Vagina (tissue), 2 donors: Measurements from ENCODE around the gene RASA3. TPM values are rescaled to one million over a fixed set of nuclear protein-coding genes. Genes with fewer than 3 reads are reported as not detected.

Experiments used
- DNase-seq, 2 donors: peaks; one replicate each; pipeline ENCODE4 v3.0.0-alpha.2; 2017; ENCODE audit errors: extremely low spot score in 2 of 2
- H3K27ac ChIP-seq: fragments of 200-600 bp; sonication (generic); one replicate; pipeline ENCODE4 v1.5.1; 2019
- H3K27me3 ChIP-seq: fragments of 200-600 bp; sonication (generic); one replicate; pipeline ENCODE4 v1.5.1; 2019
- H3K36me3 ChIP-seq, 2 donors: fragments of 200-600 bp; sonication (generic); one replicate each; pipeline ENCODE4 v1.5.1; 2017 to 2019
- H3K4me1 ChIP-seq: fragments of 200-600 bp; sonication (generic); one replicate; pipeline ENCODE4 v1.5.1; 2019
- H3K4me3 ChIP-seq, 2 donors: fragments of 200-600 bp; sonication (generic); 1 replicate in 1 of 2; 2 replicates in 1 of 2; pipeline ENCODE4 v1.5.1; 2016 to 2019
- H3K9me3 ChIP-seq: fragments of 200-600 bp; sonication (generic); one replicate; pipeline ENCODE4 v1.5.1; 2019
- POLR2A ChIP-seq, 2 donors: fragments of 450-650 bp; IDR thresholded peaks; one replicate each; pipeline ENCODE4 v1.6.1; 2017; ENCODE audit warnings: antibody characterized with exemption in 2 of 2, mild to moderate bottlenecking in 2 of 2, moderate library complexity in 2 of 2
- POLR2AphosphoS5 ChIP-seq, 2 donors: sonication (generic); formaldehyde crosslinking; IDR thresholded peaks; one replicate each; pipeline ENCODE4 v1.9.0; 2017; ENCODE audit warnings: antibody characterized with exemption in 2 of 2, mild to moderate bottlenecking in 2 of 2, low read depth in 1 of 2; ENCODE audit not compliant: insufficient read depth in 1 of 2
- intact Hi-C: fragments of 100-400 bp; cut with DNase I; formaldehyde crosslinking; loops from one replicate; pipeline ENCODE4 v1.15.1; 2023
- total RNA-seq: library from RNA; depleted of rRNA; stranded (reverse); fragments of >200 nt; gene quantifications from one replicate; pipeline ENCODE4 v1.2.3, GENCODE V29; 2016
- TF ChIP-seq, protein P1 (sequence below), 3 experiments: fragments of 450-650 bp in 2 of 3; fragments of 200-600 bp in 1 of 3; sonication (generic) in 1 of 3; IDR thresholded peaks; one replicate each; pipeline ENCODE4 v1.5.1; 2017 to 2019; ENCODE audit warnings: antibody characterized with exemption in 3 of 3, mild to moderate bottlenecking in 2 of 3, moderate library complexity in 2 of 3

RASA3 gene
- total RNA-seq, 1 donor from 2014 or later, result 19.6 TPM

DNA sequence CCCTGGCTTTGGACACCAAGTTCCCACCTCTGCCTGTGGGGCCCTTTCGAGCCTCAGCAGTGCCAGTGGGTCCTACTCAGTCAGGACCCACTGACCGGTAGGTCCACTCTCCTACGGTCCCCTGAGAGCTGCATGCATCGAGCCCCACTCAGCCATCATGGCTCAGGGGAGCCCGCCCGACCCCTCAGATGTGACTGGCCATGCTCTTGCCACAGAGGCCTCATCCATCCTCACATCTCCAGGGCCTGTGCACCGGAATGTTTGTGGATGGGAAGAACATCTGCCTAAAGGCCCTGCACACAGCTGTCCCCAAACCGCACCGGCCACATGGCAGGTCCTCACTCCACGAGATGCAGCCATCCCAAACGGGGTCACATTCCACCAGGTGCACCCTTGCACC, 105.9 kb downstream of the RASA3 start:
- Histone ChIP-seq H3K27me3 (no peaks in the 10 kb centered on the region), H3K36me3 (peaks cover 0 to 5% of the 10 kb centered on the region in 2 donors), H3K9me3 (no peaks in the 10 kb centered on the region), H3K4me3 (no peak overlapping the region), H3K4me1 (peaks cover 28% of the 10 kb centered on the region), H3K27ac (peak overlapping the region; percentile 72)
- intact Hi-C loops, result no loop called here
- TF ChIP-seq POLR2A (IDR thresholded peaks at IDR 0.05) (no peak), POLR2AphosphoS5 (IDR thresholded peaks at IDR 0.05; ENCODE audit: insufficient read depth in 1 of 2, low read depth in 1 of 2) (no peak)
- TF ChIP-seq, protein P1, sequence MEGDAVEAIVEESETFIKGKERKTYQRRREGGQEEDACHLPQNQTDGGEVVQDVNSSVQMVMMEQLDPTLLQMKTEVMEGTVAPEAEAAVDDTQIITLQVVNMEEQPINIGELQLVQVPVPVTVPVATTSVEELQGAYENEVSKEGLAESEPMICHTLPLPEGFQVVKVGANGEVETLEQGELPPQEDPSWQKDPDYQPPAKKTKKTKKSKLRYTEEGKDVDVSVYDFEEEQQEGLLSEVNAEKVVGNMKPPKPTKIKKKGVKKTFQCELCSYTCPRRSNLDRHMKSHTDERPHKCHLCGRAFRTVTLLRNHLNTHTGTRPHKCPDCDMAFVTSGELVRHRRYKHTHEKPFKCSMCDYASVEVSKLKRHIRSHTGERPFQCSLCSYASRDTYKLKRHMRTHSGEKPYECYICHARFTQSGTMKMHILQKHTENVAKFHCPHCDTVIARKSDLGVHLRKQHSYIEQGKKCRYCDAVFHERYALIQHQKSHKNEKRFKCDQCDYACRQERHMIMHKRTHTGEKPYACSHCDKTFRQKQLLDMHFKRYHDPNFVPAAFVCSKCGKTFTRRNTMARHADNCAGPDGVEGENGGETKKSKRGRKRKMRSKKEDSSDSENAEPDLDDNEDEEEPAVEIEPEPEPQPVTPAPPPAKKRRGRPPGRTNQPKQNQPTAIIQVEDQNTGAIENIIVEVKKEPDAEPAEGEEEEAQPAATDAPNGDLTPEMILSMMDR (IDR thresholded peaks at IDR 0.05), result no peak
- DNase-seq, result no peak

- Histone ChIP-seq H3K4me3 (no peak overlapping the region), H3K27me3 (no peaks in the 10 kb centered on the region), H3K27ac (peak overlapping the region; percentile 72), H3K9me3 (no peaks in the 10 kb centered on the region), H3K4me1 (peaks cover 22% of the 10 kb centered on the region), H3K36me3 (peaks cover 0 to 10% of the 10 kb centered on the region in 2 donors)
- intact Hi-C loops, result no loop called here
- TF ChIP-seq POLR2AphosphoS5 (IDR thresholded peaks at IDR 0.05; ENCODE audit: insufficient read depth in 1 of 2, low read depth in 1 of 2), result peak in 1 of 2 donors; percentile 76
- TF ChIP-seq, protein P1 (IDR thresholded peaks at IDR 0.05), result no peak
- no peak for DNase-seq
Measured at GRCh38 chr13:114025714-114026431, 106.5 kb downstream of the RASA3 start.

DNA sequence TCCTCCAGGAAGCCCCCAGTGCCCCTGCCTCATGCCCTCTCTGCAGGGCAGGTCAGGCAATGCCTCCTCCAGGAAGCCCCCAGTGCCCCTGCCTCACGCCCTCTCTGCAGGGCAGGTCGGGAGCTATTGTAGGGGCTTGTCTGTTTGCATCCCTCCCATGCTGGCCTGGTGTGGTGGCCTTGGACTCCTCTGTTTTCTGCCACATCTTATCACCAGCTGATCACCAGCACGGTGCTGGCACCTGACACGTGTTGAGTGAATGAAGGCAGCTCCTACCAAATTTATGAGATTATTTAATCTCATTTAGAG, 107.1 kb downstream of the RASA3 start:
- H3K4me3 ChIP-seq, result no peak overlapping the region
- DNase-seq, result no peak
- peak overlapping the region; percentile 72 for H3K27ac ChIP-seq
- H3K27me3 ChIP-seq, result no peaks in the 10 kb centered on the region
- H3K9me3 ChIP-seq, result no peaks in the 10 kb centered on the region
- peaks cover 0 to 15% of the 10 kb centered on the region in 2 donors for H3K36me3 ChIP-seq
- H3K4me1 ChIP-seq, result peaks cover 21% of the 10 kb centered on the region
- intact Hi-C loops, result no loop called here
- no peak for TF ChIP-seq POLR2A (IDR thresholded peaks at IDR 0.05)
- no peak for TF ChIP-seq POLR2AphosphoS5 (IDR thresholded peaks at IDR 0.05; ENCODE audit: insufficient read depth in 1 of 2, low read depth in 1 of 2)
- TF ChIP-seq, protein P1 (IDR thresholded peaks at IDR 0.05), result no peak

DNA sequence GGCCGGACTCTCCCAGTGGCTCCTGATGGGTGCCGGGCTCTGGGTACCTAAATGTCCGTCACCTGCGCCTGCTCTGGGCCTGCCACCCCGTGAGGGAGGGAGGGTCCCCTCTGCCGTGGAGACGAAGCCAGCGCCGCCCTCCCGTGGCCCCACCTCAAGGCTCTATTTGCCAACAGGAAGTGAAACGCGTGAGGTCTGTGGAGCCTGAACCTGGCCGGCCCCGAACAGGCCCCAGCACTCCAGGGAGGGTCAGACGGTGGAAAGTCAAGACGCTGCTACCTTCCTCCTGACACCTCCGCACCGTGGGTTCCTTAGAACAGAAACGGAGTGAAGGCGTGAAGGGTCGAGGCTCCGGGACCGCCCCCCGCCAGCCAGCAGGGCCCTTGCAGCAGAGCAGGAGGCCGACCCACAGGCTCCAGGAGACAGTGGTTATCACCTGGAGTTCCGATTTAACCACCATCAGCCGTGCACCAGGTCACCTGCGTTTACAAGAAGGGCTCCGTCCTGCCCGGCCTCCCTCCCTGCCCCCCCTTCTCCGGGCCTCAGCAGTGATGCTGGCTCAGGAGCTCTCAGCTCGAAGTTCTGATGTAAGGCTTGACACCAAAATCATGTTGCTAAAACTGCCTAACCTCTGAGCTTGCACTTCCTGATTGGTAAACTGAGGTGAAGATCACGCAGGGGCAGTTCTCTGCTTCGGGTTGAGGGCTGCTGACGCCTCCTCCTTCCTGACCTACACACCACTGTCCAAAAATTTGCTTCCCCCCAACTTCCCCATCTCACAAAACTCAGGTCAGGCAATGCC, 107.6 kb downstream of the RASA3 start:
- H3K27ac ChIP-seq, result peak overlapping the region; percentile 72
- H3K36me3 ChIP-seq, result peaks cover 0 to 16% of the 10 kb centered on the region in 2 donors
- no peaks in the 10 kb centered on the region for H3K27me3 ChIP-seq
- no peak overlapping the region for H3K4me3 ChIP-seq
- peaks cover 21% of the 10 kb centered on the region for H3K4me1 ChIP-seq
- no peak for TF ChIP-seq POLR2AphosphoS5 (IDR thresholded peaks at IDR 0.05; ENCODE audit: insufficient read depth in 1 of 2, low read depth in 1 of 2)
- no peak for TF ChIP-seq POLR2A (IDR thresholded peaks at IDR 0.05)
- TF ChIP-seq, protein P1 (IDR thresholded peaks at IDR 0.05), result no peak
- intact Hi-C loops, result no loop called here
- no peaks in the 10 kb centered on the region for H3K9me3 ChIP-seq
- no peak for DNase-seq
